Measurements from ENCODE around the gene ARHGEF11. TPM values are rescaled to one million over a fixed set of nuclear protein-coding genes. Genes with fewer than 3 reads are reported as not detected.

Gene ARHGEF11
- total RNA-seq, 1 donor from 2014 or later: 52.7 TPM

- Mint-ChIP-seq H3K27me3 (ENCODE audit: low read depth) (no peaks in the 10 kb centered on the region), H3K4me3 (no peak overlapping the region), H3K9me3 (peaks cover 18% of the 10 kb centered on the region), H3K36me3 (ENCODE audit: low read depth) (peaks cover 41% of the 10 kb centered on the region), H3K4me1 (peaks cover 14% of the 10 kb centered on the region), H3K27ac (ENCODE audit: unreplicated experiment) (no peak overlapping the region)
- no peak for TF ChIP-seq CTCF (conservative IDR thresholded peaks at IDR 0.05)
- no peak for DNase-seq (ENCODE audit: low read depth, low spot score)
Observed at GRCh38 chr1:157025856-157026255, 19.7 kb downstream of the ARHGEF11 start.

DNA sequence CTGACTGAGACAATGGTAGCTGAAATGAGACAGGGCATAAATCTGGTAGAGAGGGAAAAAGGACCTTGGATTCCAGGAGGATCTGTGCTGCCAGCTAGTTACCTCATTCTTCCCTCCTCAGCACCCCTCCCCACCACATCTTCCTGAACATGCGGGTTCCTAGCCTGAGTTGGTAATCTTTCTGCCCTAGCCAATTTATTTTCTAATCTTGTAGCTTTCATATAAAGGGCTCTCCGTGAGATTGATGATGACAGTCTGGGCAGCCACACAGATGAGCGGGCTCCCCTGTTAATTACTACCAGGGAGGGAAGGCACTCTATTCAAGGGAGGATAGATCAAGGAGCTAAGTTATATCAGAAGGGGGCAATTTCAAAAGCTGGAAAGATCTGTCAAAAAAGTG lies 20.2 kb downstream of the ARHGEF11 start:
- no peak for DNase-seq (ENCODE audit: low read depth, low spot score)
- H3K36me3 Mint-ChIP-seq (ENCODE audit: low read depth): peaks cover 46% of the 10 kb centered on the region
- H3K27me3 Mint-ChIP-seq (ENCODE audit: low read depth): no peaks in the 10 kb centered on the region
- no peak overlapping the region for H3K4me3 Mint-ChIP-seq
- TF ChIP-seq CTCF (conservative IDR thresholded peaks at IDR 0.05): no peak
- peaks cover 18% of the 10 kb centered on the region for H3K9me3 Mint-ChIP-seq
- no peak overlapping the region for H3K27ac Mint-ChIP-seq (ENCODE audit: unreplicated experiment)
- H3K4me1 Mint-ChIP-seq: peaks cover 11% of the 10 kb centered on the region

DNA sequence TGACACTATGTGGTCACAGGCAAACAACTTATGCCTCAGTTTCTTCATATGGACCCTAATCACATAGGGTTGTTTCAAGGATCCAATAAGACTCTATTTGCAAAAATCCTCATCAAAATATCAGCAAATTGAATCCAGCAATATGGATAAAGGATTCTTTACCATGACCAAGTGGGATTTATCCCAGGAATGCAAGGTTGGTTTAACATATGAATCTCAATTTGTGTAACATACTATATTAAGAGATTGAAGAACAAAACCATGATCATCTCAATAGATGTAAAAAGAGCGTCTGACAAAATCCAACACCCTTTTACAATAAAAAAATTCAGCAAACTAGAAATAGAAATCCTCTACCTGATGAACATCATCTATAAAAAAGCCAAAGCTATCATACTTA lies 23.9 kb downstream of the ARHGEF11 start:
- Mint-ChIP-seq H3K27ac (ENCODE audit: unreplicated experiment) (no peak overlapping the region), H3K9me3 (peaks cover 29% of the 10 kb centered on the region), H3K27me3 (ENCODE audit: low read depth) (no peaks in the 10 kb centered on the region), H3K4me3 (no peak overlapping the region), H3K4me1 (peaks cover 7% of the 10 kb centered on the region), H3K36me3 (ENCODE audit: low read depth) (peaks cover 59% of the 10 kb centered on the region)
- DNase-seq (ENCODE audit: low read depth, low spot score): no peak
- no peak for TF ChIP-seq CTCF (conservative IDR thresholded peaks at IDR 0.05)

- Mint-ChIP-seq H3K27me3 (ENCODE audit: low read depth) (no peaks in the 10 kb centered on the region), H3K36me3 (ENCODE audit: low read depth) (peaks cover 52% of the 10 kb centered on the region), H3K4me3 (no peak overlapping the region), H3K4me1 (no peaks in the 10 kb centered on the region), H3K27ac (ENCODE audit: unreplicated experiment) (no peak overlapping the region), H3K9me3 (peaks cover 29% of the 10 kb centered on the region)
- no peak for TF ChIP-seq CTCF (conservative IDR thresholded peaks at IDR 0.05)
- no peak for DNase-seq (ENCODE audit: low read depth, low spot score)
Observed at GRCh38 chr1:157019457-157019856, 26.1 kb downstream of the ARHGEF11 start.

DNA sequence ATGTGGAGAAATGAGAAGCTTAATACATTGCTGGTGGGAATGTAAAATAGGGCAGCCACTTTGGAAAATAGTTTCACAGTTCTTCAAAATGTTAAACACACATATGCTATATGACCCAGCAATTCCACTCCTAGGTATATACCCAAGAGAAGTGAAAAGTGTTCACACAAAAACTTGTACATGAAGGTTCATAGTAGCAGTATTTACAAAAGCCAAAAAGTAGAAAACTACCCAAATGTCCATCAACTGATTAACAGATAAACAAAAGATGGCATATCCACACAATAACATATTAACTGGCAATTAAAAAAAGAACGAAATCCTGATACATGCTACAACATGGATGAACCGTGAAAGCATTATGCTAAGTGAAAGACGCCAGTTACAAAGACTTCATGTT lies 33.7 kb downstream of the ARHGEF11 start:
- Mint-ChIP-seq H3K27me3 (ENCODE audit: low read depth) (no peaks in the 10 kb centered on the region), H3K4me3 (no peak overlapping the region)

More for the DNA sequence above, 33.7 kb downstream of the ARHGEF11 start:
- Mint-ChIP-seq H3K36me3 (ENCODE audit: low read depth) (peaks cover 4% of the 10 kb centered on the region), H3K27ac (ENCODE audit: unreplicated experiment) (no peak overlapping the region), H3K9me3 (peaks cover 5% of the 10 kb centered on the region), H3K4me1 (peaks cover 13% of the 10 kb centered on the region)
- DNase-seq (ENCODE audit: low read depth, low spot score): no peak
- no peak for TF ChIP-seq CTCF (conservative IDR thresholded peaks at IDR 0.05)
